SIG-M5 treated with dmso at 0.1 percent for 504 hours (cell line): ENCODE measurements around the gene MAN2B2.
"Not testable (repeated sequence)": the region's sequence is repeated elsewhere in the genome, so short reads cannot be mapped to it uniquely, and the experiment has no call there.

Source experiments
- DNase-seq: peaks from one replicate; lab custom pipeline; 2025; ENCODE audit not compliant: unreplicated experiment; lab: John Stamatoyannopoulos, UW

Gene MAN2B2

GRCh38 chr4:6639137-6639680 is 64.2 kb downstream of the MAN2B2 start:
- DNase-seq = no peak

DNA sequence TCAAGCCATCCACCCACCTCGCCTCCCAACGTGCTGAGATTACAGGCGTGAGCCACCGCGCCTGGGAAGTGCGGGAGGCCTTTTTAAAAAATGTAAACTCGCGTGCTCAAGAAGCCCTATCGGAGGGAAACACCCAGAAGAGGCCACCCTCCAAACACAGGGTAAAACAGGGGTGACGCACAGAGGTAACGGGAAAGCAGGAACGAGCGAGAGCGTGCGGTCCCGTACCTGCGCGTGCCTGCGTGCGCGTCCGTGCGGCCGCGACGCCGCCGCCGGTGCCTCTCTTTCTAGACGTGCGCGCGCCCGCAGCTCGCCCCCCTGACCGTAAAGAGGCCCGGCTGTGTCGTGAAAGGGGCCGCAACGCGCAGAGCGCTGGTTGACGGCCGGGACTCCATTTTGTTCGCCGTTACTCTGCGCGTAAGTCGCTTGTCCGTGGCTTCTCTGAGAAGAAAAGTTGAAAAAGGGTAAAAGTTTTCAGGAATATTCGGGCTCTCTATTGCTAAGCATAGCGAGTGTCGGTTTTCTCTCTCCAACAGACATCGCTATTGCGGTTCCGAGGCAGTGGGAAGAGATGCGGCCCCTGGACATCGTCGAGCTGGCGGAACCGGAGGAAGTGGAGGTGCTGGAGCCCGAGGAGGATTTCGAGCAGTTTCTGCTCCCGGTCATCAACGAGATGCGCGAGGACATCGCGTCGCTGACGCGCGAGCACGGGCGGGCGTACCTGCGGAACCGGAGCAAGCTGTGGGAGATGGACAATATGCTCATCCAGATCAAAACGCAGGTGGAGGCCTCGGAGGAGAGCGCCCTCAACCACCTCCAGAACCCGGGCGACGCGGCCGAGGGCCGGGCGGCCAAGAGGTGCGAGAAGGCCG is 65.5 kb downstream of the MAN2B2 start, which contains the start of gene MRFAP1:
MRFAP1 (plus strand) TSS at position 394 of the 872 bp plus-strand sequence; CDS start at position 572, 178 bp downstream.
- peak; percentile 90 for DNase-seq

DNA sequence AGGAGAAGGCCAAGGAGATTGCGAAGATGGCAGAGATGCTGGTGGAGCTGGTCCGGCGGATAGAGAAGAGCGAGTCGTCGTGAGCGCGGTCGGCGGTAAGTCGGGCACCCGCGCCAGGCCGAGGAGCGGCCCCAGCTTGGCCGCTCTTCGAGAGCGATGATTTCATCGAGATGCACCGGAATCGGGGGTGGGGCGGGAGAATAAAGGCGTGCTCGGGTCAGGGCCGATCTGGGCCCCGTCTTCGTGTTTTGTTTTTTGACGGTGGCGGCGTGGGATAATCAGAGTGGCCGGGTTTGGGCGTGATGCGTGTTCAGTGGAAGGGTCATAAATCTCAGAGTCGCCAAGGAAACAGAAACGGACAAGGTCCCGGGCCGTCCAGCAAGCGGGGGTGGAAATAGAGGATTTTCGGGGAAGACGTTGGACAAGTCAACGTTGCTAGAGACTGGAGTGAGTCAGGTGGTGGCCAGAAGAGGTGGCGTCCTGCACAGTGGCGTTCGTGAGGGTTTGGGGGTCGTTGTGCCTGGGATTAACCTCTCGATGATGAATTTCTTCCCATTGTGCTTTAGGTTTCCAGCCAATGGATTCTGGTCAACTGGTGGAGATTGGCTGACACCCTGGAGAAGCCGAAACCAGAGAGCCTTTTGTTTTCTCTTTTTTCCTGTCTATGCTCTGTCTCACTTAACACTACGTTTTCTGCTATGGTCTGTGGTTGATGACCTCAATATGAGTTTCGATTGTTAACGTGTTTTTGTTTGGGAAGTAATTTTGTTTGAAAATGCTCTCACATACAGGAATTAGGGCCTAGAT is 66.4 kb downstream of the MAN2B2 start:
- no peak for DNase-seq

- no peak for DNase-seq
Observed at GRCh38 chr4:6641971-6642320, 67.0 kb downstream of the MAN2B2 start.

DNA sequence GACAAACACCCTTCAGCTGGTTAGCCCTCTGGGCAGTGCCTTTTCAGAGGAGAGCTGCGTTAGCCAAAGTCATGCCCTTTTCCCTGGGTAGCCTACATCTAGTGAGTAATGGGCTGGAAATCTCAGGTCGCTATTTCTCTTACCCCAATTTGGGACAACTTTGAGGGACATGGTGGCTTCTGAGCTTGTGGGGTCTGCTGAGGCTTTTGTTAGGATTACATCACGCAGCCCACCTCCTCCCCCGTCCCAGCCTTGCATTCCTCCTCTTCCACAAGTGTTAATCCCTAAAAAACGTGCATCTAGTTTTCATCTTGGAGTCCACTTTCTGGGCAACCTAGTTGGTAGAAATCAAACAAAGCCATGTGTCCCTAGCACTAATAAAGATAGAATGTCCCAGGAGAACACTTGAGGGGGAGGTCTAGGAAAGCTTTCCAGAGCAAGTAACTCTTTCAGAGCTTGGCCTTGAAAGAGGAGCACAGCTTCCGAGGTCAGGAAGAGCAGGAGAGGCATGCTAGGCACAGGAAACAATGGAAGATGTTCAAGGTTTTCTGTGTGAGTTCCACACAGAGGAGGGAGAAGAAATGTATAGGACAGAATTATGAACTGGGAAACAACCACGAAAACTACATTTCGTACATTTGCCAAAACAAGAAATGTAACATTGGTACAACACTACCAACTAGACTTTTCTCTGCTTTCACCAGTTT is 68.3 kb downstream of the MAN2B2 start:
- DNase-seq = no peak

DNA sequence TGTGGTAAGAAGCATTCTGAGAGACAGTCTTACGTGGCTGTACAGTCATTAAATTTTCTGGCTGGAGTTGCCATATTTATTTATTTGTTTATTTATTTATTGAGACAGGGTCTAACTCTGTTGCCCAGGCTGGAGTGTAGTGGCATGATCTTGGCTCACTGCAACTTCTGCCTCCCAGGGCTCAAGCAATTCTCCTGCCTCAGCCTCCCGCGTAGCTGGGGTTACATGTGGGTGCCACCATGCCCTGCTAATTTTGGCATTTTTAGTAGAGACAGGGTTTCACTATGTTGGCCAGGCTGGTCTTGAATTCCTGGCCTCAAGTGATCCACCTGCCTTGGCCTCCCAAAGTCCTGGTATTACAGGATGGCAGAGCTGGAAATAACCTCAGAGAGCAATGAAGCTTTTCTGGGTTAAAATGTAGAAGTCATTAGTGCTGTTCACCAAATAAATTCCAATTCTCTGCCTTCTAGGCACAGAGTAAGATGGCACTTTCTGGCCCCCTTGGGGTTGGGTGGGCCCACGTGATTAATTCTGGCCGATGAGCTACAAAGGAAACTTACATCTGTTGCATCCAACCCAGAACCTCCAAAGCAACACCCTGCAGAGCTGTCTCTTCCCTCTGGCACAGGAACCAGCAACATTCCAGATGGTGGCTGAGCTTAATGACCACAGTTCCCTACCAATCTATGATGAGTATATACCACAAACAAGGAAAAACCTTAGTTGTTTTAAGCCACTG is 70.0 kb downstream of the MAN2B2 start:
- DNase-seq = no peak

DNA sequence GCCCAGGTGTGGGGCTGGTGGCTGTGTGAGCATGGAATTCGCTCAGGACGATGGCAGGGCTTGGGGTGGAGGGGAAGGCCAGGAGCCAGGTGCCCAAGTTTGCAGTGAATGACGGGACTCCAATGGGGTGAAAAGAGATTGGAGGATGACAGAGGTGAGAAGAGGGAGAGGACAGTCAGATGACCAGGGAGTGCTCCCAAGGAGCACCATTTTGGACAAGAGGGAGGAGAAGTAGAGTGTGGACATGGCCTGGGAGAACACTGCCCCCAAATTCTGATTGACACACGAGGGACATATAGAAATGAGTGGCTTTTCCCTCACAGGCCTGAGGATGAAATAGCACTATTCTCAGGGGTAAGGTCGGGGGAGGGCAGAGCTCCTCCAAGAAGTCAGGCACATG is 72.2 kb downstream of the MAN2B2 start:
- DNase-seq = no peak

GRCh38 chr4:6647582-6648230 is 72.7 kb downstream of the MAN2B2 start:
- no peak for DNase-seq

DNA sequence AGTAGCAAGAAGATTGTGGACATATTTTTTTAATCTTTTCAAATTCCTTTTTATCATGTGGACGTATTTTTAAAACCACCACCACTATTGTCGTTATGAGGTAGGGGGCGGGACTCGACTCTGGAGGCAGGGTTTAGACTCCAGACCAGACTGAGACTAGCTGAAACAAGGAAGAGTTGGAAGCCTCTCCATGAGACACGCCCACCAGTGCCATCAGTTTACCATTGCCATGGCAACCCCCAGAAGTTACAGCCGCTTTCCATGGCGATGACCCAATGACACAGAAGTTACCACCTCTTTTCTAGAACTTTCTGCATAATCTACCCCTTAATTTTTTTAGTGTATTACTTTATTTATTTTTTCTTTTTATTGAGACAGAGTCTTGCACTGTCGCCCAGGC is 74.2 kb downstream of the MAN2B2 start:
- DNase-seq = no peak

- not testable (repeated sequence) for DNase-seq
Observed at GRCh38 chr4:6654211-6654610, 79.2 kb downstream of the MAN2B2 start.

GRCh38 chr4:6655291-6655690 is 80.3 kb downstream of the MAN2B2 start:
- DNase-seq = not testable (repeated sequence)

DNA sequence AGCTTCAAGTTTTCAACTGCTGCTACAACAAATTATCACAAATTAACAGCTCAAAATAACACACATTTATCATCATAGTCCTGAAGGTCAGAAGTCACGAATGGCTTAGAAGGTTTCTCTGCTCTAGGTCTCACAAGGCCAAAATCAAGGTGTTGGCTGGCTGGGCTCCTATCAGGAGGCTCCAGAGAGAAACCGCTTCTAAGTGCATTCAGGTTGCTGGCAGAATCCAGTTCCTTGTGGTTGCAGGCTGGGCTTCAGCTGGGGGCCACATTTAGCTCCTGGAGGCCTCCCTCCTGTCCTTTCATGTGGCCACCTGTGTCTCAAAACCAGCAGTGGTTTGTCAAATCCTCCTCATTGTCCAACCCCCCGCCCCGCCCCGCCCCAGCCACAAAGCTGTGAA is 80.9 kb downstream of the MAN2B2 start:
- DNase-seq = no peak

DNA sequence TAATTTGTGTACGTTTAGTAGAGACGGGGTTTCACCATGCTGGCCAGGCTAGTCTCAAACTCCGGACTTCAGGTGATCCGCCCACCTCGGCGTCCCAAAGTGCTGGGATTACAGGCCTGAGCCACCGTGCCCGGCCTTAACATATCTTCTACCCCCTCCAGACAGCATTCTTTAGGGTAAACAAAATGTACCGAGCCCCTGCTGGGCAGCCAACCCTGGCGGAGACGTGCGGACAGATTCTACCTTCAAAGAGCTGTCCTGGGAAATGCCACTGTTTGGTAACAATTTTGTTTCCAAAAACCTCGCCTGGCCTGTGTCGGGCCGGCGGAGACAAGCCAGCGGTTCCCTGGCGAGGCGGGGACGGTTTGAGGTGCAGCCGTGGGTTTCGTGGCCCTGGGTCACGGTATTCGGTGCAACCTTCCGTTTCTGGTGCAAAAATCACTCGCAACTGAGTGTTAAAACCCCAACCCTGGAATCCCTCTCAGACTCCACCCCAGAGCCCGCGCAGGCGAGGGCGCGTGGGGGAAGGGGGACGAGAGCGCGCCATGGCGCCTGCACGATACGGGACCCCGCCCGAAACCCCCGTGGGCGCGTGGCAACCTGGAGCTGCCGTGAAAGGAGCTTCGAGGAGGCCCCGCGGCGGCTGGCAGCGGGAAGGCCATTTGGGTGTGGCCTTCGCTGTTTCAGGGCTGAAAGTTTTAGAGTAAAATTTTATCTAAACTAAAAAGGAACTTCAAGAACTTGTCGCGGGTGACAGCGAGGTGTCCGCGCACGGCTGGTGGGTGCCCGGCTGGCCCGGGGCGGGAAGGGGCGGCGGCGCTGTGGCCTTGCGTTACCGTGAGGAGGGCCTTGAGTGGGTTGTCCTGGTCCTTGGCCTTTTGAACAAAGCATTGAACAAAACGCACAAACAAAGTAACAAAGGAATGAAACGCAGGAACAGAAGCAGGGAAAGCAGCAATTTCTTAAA is 82.5 kb downstream of the MAN2B2 start:
- DNase-seq = no peak

DNA sequence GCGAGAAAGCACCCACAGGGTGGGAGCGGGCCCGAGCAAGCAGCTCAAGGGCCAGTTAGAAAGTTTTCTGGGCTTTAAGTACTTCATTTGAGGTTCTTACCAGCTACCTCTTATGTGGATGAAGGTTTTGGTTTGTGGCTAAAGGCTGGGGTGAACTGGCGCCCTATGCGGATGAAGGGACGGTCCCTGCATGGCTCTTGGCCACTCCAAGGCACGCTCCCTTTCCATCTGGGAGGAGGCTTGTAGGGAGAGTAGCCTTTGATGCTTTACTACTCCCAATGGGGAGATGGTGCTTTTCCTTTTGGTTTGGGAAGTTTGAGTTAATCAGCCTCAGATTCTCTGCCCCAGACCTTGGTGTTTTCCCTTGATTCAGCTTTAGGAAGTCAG is 83.2 kb downstream of the MAN2B2 start:
- DNase-seq = no peak

DNA sequence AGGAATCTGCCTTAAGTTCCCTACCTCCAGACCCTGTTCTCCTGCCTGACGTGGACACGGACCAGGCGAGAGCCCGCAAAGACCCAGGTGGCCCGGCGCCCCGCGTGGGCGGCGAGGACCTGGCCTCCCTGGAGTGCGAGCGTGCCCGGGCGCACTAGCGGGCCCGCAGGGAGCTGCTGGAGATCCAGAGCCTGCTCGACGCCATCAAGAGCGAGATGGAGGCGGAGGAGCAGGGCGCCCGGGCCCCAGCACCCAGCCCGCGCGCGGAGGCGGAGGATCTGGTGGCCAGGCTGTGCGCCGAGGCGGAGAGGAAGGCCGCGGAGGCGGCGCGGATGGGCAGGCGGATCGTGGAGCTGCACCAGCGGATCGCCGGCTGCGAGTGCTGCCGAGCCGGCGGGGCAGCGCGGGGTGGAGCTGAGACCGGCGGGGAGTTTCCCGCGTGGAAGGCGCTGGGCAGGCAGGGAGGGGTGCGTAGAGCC is 83.6 kb downstream of the MAN2B2 start:
- DNase-seq = no peak

DNA sequence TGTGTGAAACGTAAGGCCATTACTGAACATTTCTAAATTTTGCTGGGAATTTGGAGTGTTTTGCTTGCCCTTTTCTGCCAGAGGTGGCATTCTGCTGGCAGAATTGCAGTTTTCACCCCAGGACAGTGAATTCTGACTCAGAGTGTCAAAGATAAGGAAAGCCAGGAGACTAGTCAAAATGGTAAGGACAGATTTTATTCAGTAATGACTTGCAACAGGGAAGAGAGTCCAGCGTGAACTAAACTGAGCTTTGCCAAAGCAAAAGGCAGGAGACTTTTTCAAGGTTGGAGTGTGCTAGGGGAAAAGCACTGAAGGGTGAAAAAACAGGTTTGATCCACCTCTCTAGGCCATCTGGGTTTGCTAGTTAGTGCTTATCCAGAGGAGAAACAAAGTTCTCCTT is 84.9 kb downstream of the MAN2B2 start:
- no peak for DNase-seq

DNA sequence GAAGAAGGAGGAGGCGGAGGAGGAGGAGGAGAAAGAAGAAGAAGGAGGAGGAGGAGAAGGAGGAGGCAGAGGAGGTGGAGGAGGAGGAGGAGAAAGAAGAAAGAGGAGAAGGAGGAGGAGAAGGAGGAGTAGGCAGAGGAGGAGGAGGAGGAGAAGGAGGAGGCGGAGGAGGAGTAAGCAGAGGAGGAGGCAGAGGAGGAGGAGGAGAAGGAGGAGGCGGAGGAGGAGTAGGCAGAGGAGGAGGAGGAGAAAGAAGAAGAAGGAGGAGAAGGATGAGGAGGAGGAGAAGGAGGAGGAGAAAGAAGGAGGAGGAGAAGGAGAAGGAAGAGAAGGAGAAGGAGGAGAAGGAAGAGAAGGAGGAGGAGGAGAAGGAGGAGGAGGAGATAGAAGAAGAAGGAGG is 85.4 kb downstream of the MAN2B2 start:
- DNase-seq = no peak

DNA sequence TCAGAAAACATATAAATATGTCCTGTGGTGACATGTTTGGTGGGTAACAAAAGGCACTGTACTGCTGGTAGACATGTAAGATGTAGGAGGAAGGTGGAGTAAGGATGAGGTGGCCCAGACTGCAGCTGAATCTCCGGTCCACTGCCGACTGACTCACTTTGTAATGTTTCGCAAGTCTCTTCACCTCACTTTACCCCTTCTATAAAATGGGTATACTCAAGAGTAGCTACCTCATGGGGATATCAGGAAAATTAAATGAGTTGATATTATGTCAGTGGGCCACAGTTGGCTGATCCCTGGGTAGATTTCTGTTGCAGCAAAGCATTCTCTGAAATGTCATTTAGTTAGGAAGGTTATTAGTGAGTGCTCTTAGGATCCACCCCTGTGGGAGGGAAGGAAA is 87.6 kb downstream of the MAN2B2 start:
- no peak for DNase-seq
